Lower leg skin (tissue), 4 donors: ENCODE results near the gene SHROOM2. TPM values are rescaled to one million over a fixed set of nuclear protein-coding genes. Genes with fewer than 3 reads are reported as not detected.

ENCODE experiments used
- DNase-seq, 2 donors: peaks; one replicate each; pipeline ENCODE4 v3.0.0-alpha.2; 2019; ENCODE audit warnings: low spot score in 2 of 2
- H3K4me3 ChIP-seq: fragments of 200-600 bp; sonication (generic); 2 replicates; pipeline ENCODE4 v1.5.1; 2017; ENCODE audit warnings: mild to moderate bottlenecking, low read depth; ENCODE audit not compliant: poor library complexity, severe bottlenecking
- POLR2A ChIP-seq, 2 donors: fragments of 450-650 bp; IDR thresholded peaks; one replicate each; pipeline ENCODE4 v1.6.1; 2016 to 2017; ENCODE audit warnings: antibody characterized with exemption in 2 of 2, mild to moderate bottlenecking in 1 of 2, moderate library complexity in 1 of 2
- WGBS, 2 donors: methylation state at CpG; one replicate each; pipeline ENCODE4 v1.1.5; 2018; 5-methylcytosine and 5-hydroxymethylcytosine counted together
- intact Hi-C: fragments of 100-400 bp; cut with DNase I; formaldehyde crosslinking; loops from one replicate; pipeline ENCODE4 v1.15.0; 2023; ENCODE audit warnings: low total_unique reads
- total RNA-seq, 4 donors: library from RNA; depleted of rRNA; stranded (reverse); fragments of >200 nt; gene quantifications; one replicate each; pipeline ENCODE4 v1.1.0, GENCODE V29; 2016
- TF ChIP-seq, protein P1 (sequence below), 3 donors: fragments of 450-650 bp; IDR thresholded peaks; one replicate each; pipeline ENCODE4 v1.5.1; 2016; ENCODE audit warnings: antibody characterized with exemption in 3 of 3, mild to moderate bottlenecking in 3 of 3, moderate library complexity in 2 of 3

SHROOM2 gene
- total RNA-seq, 4 donors from 2014 or later, result 7.4 to 9.6 (median 8.6) TPM

DNA sequence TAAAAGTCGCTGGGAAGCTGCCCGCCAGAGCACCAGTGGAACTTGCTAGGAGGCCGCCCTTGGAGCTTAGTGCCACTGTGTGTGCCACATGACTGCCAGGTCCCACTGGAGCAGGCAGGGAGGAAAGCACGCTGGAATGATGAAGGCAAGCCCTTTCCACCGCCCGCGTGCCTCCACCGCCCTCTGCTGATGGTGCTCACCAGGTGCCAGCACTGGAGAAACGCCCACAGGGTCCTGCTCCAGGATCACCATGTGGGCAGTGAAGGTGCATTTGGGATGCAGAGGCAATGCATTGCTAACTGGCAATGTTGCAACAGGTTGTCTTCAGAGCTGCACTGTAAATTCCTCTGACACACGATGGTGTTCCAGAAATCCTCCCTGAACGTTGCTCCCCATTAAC is 76.3 kb downstream of the SHROOM2 start:
- TF ChIP-seq, protein P1, sequence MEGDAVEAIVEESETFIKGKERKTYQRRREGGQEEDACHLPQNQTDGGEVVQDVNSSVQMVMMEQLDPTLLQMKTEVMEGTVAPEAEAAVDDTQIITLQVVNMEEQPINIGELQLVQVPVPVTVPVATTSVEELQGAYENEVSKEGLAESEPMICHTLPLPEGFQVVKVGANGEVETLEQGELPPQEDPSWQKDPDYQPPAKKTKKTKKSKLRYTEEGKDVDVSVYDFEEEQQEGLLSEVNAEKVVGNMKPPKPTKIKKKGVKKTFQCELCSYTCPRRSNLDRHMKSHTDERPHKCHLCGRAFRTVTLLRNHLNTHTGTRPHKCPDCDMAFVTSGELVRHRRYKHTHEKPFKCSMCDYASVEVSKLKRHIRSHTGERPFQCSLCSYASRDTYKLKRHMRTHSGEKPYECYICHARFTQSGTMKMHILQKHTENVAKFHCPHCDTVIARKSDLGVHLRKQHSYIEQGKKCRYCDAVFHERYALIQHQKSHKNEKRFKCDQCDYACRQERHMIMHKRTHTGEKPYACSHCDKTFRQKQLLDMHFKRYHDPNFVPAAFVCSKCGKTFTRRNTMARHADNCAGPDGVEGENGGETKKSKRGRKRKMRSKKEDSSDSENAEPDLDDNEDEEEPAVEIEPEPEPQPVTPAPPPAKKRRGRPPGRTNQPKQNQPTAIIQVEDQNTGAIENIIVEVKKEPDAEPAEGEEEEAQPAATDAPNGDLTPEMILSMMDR (IDR thresholded peaks at IDR 0.05), result no peak
- TF ChIP-seq POLR2A (IDR thresholded peaks at IDR 0.05), result no peak
- no peak overlapping the region for H3K4me3 ChIP-seq
- intact Hi-C loops, result no loop called here
- no peak for DNase-seq
- WGBS, 2 donors, result 80 to 87% methylated on average over 2 to 11 of the region's 11 CpGs

DNA sequence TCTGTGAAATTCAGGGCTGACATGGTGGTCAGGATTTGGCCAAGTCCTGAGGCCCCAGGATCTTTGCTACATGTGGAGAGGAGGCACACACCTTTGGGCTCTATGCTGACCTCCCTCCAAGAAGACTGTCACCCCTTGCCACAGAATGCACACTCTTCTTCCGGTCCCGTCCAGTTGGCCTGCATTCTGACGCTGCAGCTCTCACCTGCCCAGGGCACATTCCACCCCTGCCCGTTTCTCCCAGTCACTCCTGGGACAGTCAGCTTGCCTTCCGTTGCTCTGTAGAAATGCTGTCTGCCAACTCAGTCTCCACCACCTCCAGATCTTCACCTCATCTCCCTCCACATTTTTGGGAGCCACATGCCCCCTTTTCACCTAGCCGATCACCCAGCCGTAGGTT is 76.7 kb downstream of the SHROOM2 start:
- intact Hi-C loops, result no loop called here
- no peak for TF ChIP-seq POLR2A (IDR thresholded peaks at IDR 0.05)
- TF ChIP-seq, protein P1 (IDR thresholded peaks at IDR 0.05), result no peak
- H3K4me3 ChIP-seq, result no peak overlapping the region
- DNase-seq, result no peak
- WGBS, 2 donors, result 90 to 92% methylated on average over 7 of the region's 7 CpGs

DNA sequence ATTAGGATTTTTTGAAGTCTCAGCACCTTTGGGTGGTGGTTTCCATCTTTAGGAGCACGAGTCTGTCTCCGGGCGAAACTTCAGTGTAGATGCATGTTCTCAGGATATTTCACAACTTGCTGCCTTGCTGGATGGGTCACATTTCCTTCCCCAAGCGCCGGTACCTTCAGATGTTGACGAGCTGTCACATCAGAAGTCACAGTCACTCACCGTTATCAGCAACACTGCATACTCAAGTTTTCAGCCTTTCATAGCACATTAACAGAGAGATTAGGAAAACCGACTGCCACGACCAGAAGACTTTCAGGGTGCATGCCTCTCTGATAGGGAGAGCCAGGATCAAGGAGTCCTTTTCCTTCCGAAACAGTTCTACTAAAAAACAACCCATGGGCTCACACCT is 77.8 kb downstream of the SHROOM2 start:
- TF ChIP-seq POLR2A (IDR thresholded peaks at IDR 0.05), result no peak
- TF ChIP-seq, protein P1 (IDR thresholded peaks at IDR 0.05), result no peak
- no peak overlapping the region for H3K4me3 ChIP-seq
- intact Hi-C loops, result no loop called here
- DNase-seq, result no peak
- 71 to 84% methylated on average over 10 of the region's 10 CpGs for WGBS, 2 donors

DNA sequence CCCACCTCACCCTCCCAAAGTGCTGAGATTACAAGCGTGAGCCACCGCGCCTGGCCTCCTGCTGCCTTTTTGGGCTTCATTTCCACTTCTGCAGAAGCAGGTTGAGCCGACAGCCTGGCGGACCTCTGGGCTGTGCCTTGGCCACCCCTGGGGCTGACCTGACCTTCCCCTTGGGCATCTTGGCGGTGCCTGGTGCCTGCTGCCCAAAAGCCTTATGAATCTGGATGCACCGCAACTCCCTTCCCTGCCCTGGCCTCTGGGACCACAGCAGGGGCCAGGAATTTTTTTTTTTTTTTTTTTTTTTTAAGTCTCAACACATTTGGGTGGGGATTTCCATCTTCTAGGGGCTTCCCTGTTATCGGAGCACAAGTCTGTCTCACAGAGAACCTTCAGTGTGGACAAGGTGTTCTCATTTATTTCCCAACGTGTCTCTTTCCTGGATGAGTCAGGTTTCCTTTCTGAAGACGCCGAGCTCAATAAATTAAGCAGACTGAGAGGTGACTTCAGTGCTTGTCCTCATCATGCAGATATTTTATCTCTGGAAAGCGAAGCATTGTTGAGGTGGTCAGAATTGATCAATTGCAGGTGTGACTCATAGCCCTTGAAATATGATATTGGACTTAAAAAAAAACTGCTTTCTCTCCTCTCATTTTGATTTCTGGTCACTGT is 79.7 kb downstream of the SHROOM2 start:
- DNase-seq, result no peak
- no peak for TF ChIP-seq POLR2A (IDR thresholded peaks at IDR 0.05)
- TF ChIP-seq, protein P1 (IDR thresholded peaks at IDR 0.05), result no peak
- no peak overlapping the region for H3K4me3 ChIP-seq
- intact Hi-C loops, result no loop called here
- WGBS, 2 donors, result 77 to 81% methylated on average over 12 of the region's 12 CpGs

- intact Hi-C loops, result no loop called here
- H3K4me3 ChIP-seq, result no peak overlapping the region
- WGBS, 2 donors, result 57 to 62% methylated on average over 13 of the region's 13 CpGs
- no peak for TF ChIP-seq POLR2A (IDR thresholded peaks at IDR 0.05)
- TF ChIP-seq, protein P1 (IDR thresholded peaks at IDR 0.05), result no peak
- no peak for DNase-seq
Measured at GRCh38 chrX:9866633-9867032, 80.4 kb downstream of the SHROOM2 start.

DNA sequence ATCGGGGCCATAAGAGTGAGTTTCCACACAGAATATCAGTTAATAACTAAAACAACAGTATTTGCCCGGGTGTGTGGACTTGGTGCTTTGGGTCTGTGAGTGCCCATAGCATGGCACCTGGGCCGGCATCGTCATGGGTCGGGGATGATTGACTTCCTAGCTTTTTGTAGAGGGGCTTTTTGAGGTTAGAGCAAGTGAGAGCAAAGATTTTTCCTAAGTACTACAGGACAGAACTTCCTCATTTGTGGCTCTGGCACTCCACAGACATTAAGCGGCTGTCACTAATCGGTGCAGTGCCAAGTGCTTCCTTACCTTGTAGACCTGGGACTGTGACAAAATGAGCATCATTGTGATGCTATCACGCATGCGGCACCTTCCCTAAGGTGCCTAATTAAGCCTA is 81.0 kb downstream of the SHROOM2 start:
- no peak overlapping the region for H3K4me3 ChIP-seq
- intact Hi-C loops, result no loop called here
- DNase-seq, result no peak
- WGBS, 2 donors, result 55 to 84% methylated on average over 9 of the region's 9 CpGs
- TF ChIP-seq, protein P1 (IDR thresholded peaks at IDR 0.05), result no peak
- no peak for TF ChIP-seq POLR2A (IDR thresholded peaks at IDR 0.05)
